HepG2 (cell line): ENCODE results near the gene LDLRAD3. TPM values are rescaled to one million over a fixed set of nuclear protein-coding genes. Genes with fewer than 3 reads are reported as not detected.

Experiments
- ATAC-seq: fragments of 200-7000 bp; cut with Tn5 transposase; 3 replicates; pipeline ENCODE4 v1.9.1; 2020; ENCODE audit warnings: mild to moderate bottlenecking, moderate library complexity
- BruUV-seq: library from RNA; stranded (reverse); fragments of 400-500 nt; replicated peaks from 2 replicates; lab custom pipeline; 2021; lab: Mats Ljungman, UMichigan
- CTCF ChIA-PET: fragments of 300-600 bp; formaldehyde crosslinking; extraction: SDS; loops from one replicate; lab custom pipeline; 2021; ENCODE audit warnings: low total read pairs, inconsistent platforms, low intra/inter-chr PET ratio; lab: Yijun Ruan, JAX
- POLR2A ChIA-PET: fragments of 350-600 bp; sonication (Branson Sonifier 250); formaldehyde crosslinking; loops from one replicate; lab custom pipeline; 2020; ENCODE audit warnings: antibody characterized with exemption, inconsistent platforms; lab: Yijun Ruan, JAX
- DNase-seq: peaks from one replicate; pipeline ENCODE4 v3.0.0-alpha.2; 2015; ENCODE audit warnings: low spot score
- FAIRE-seq: peaks from 3 replicates; lab custom pipeline; 2011; peaks lifted over from hg19 to GRCh38; lab: Jason Lieb, UNC
- H2AFZ ChIP-seq: one replicate; pipeline ENCODE4 v1.6.1; 2011; ENCODE audit warnings: low read length, inconsistent platforms
- H3K27ac ChIP-seq: fragments of 300-600 bp; 3 replicates; pipeline ENCODE4 v1.8.0; 2011; ENCODE audit warnings: mixed run types, mild to moderate bottlenecking, mixed read lengths, low read length, inconsistent platforms; ENCODE audit not compliant: insufficient read depth; ENCODE audit errors: extremely low read length
- H3K27me3 ChIP-seq, 2 experiments: fragments of 200-600 bp in 1 of 2; 2 replicates in 1 of 2; 3 replicates in 1 of 2; pipeline versions ENCODE4 v1.6.0 to v1.8.0; 2011; ENCODE audit warnings: low read length in 2 of 2, mild to moderate bottlenecking in 2 of 2, moderate library complexity in 2 of 2, inconsistent platforms in 1 of 2; ENCODE audit not compliant: insufficient read depth in 2 of 2, control insufficient read depth in 1 of 2
- H3K36me3 ChIP-seq, 2 experiments: fragments of 200-600 bp in 1 of 2; replicated peaks in 1 of 2; 2 replicates in 1 of 2; 3 replicates in 1 of 2; pipeline versions ENCODE4 v1.5.1 to v1.8.0; 2011; ENCODE audit warnings: low read length in 2 of 2, inconsistent platforms in 1 of 2; ENCODE audit not compliant: insufficient read depth in 2 of 2, control insufficient read depth in 1 of 2
- H3K4me1 ChIP-seq: 2 replicates; pipeline ENCODE4 v1.5.1; 2012; ENCODE audit warnings: low read length, inconsistent platforms; ENCODE audit not compliant: insufficient read depth
- H3K4me2 ChIP-seq: 2 replicates; pipeline ENCODE4 v1.6.0; 2011; ENCODE audit warnings: low read depth, low read length, inconsistent platforms
- H3K4me3 ChIP-seq, 3 experiments: fragments of 200-600 bp in 1 of 3; sonication (generic), shearing (Covaris generic) in 1 of 3; replicated peaks in 1 of 3; 2 replicates each; pipeline ENCODE4 v1.5.1; 2011 to 2016; ENCODE audit warnings: low read length in 3 of 3, inconsistent platforms in 2 of 3, low read depth in 2 of 3, mild to moderate bottlenecking in 2 of 3, control low read depth in 1 of 3, mixed read lengths in 1 of 3; ENCODE audit not compliant: insufficient read depth in 1 of 3
- H3K79me2 ChIP-seq: one replicate; pipeline ENCODE4 v1.6.1; 2011; ENCODE audit warnings: low read length, inconsistent platforms; ENCODE audit not compliant: insufficient read depth
- H3K9ac ChIP-seq: 2 replicates; pipeline ENCODE4 v1.6.0; 2011; ENCODE audit warnings: mild to moderate bottlenecking, low read depth, low read length, inconsistent platforms; ENCODE audit not compliant: insufficient read depth
- H3K9me3 ChIP-seq: 2 replicates; pipeline ENCODE4 v1.5.1; 2012; ENCODE audit warnings: mild to moderate bottlenecking, low read length
- H4K20me1 ChIP-seq: 2 replicates; pipeline ENCODE4 v1.6.0; 2011; ENCODE audit warnings: inconsistent platforms, mild to moderate bottlenecking, low read length, moderate library complexity; ENCODE audit not compliant: insufficient read depth
- CBFB ChIP-seq: sonication (generic); formaldehyde crosslinking; IDR thresholded peaks from 2 replicates; pipeline ENCODE4 v1.4.0; 2020; ENCODE audit warnings: missing genetic modification reagents
- EED ChIP-seq: sonication (generic); formaldehyde crosslinking; IDR thresholded peaks from 2 replicates; pipeline ENCODE4 v1.5.0; 2020; ENCODE audit warnings: mild to moderate bottlenecking, missing genetic modification reagents
- ESRRA ChIP-seq: sonication (generic); formaldehyde crosslinking; IDR thresholded peaks from 2 replicates; pipeline ENCODE4 v1.5.1; 2020; ENCODE audit warnings: mild to moderate bottlenecking, low read depth, missing genetic modification reagents
- GABPA ChIP-seq, 2 experiments: IDR thresholded peaks; 2 replicates each; pipeline ENCODE4 v1.6.1; 2011 to 2016; ENCODE audit warnings: low read depth in 2 of 2, low read length in 1 of 2, missing biosample characterization in 1 of 2, missing genetic modification characterization in 1 of 2
- NFIC ChIP-seq: IDR thresholded peaks from 2 replicates; pipeline ENCODE4 v1.6.1; 2012; ENCODE audit warnings: mild to moderate bottlenecking, low read length, inconsistent platforms
- PLRG1 ChIP-seq: fragments of 450-650 bp; conservative IDR thresholded peaks from 2 replicates; pipeline ENCODE4 v1.6.1; 2016
- SCMH1 ChIP-seq: sonication (generic); formaldehyde crosslinking; IDR thresholded peaks from 2 replicates; pipeline ENCODE4 v1.9.0; 2021; ENCODE audit warnings: missing genetic modification reagents, mild to moderate bottlenecking, borderline replicate concordance
- TSC22D2 ChIP-seq: sonication (generic); formaldehyde crosslinking; IDR thresholded peaks from 2 replicates; pipeline ENCODE4 v1.5.1; 2020; ENCODE audit warnings: missing genetic modification reagents, mild to moderate bottlenecking, borderline replicate concordance
- XRCC5 ChIP-seq: fragments of 200-400 bp; formaldehyde crosslinking; optimal IDR thresholded peaks from 2 replicates; pipeline ENCODE3; 2017; ENCODE audit warnings: mild to moderate bottlenecking, low read length
- ZNF430 ChIP-seq: sonication (generic); formaldehyde crosslinking; IDR thresholded peaks from 2 replicates; pipeline ENCODE4 v1.9.0; 2021; ENCODE audit warnings: mild to moderate bottlenecking, missing genetic modification reagents
- ZNF775 ChIP-seq: sonication (generic); formaldehyde crosslinking; IDR thresholded peaks from 2 replicates; pipeline ENCODE4 v1.4.0; 2020; ENCODE audit warnings: missing genetic modification reagents, mild to moderate bottlenecking, moderate library complexity, borderline replicate concordance
- WGBS: methylation state at CpG from one replicate; pipeline ENCODE4 v1.1.6; 2017; ENCODE audit warnings: low lambda C conversion rate; 5-methylcytosine and 5-hydroxymethylcytosine counted together
- in situ Hi-C: cut with HindIII; loops from 2 replicates; pipeline ENCODE4 v1.10.0; 2017; ENCODE audit warnings: low pct_unique_long_range_greater_than_20kb; ENCODE audit not compliant: extremely low pct_ligation_motif_present
- intact Hi-C: fragments of 100-400 bp; cut with micrococcal nuclease; formaldehyde crosslinking; loops from one replicate; pipeline ENCODE4 v1.10.0; 2022; ENCODE audit not compliant: unreplicated experiment
- polyA plus RNA-seq, 8 experiments: library from polyadenylated mRNA; depleted of rRNA in 3 of 8; stranded (reverse) in 7 of 8; unstranded in 1 of 8; fragments of >200 nt; fragmentation: Illumina TruSeq in 4 of 8; extraction: Trizol in 4 of 8; gene quantifications; 2 replicates each; pipeline versions ENCODE4 v1.2.1 to v1.2.3, GENCODE V29; 2011 to 2016; ENCODE audit warnings: low read depth in 4 of 8, missing spikeins in 1 of 8, mixed read lengths in 1 of 8; ENCODE audit not compliant: insufficient read depth in 1 of 8
- total RNA-seq, 5 experiments: library from RNA; depleted of rRNA; stranded (reverse); fragments of >200 nt; fragmentation: Illumina TruSeq; extraction: Trizol; gene quantifications; 2 replicates each; pipeline ENCODE4 v1.2.3, GENCODE V29; 2016; ENCODE audit warnings: low read depth in 1 of 5
- TF ChIP-seq, protein P1 (sequence below), 2 experiments: fragments of 450-650 bp in 1 of 2; sonication (generic) in 1 of 2; formaldehyde crosslinking in 1 of 2; IDR thresholded peaks; 2 replicates each; pipeline versions ENCODE4 v1.6.1 to v1.8.0; 2016 to 2022; ENCODE audit warnings: antibody characterized with exemption in 1 of 2, mild to moderate bottlenecking in 1 of 2, missing genetic modification reagents in 1 of 2
- TF ChIP-seq, protein P2 (sequence below): fragments of 450-650 bp; IDR thresholded peaks from 2 replicates; pipeline ENCODE4 v1.6.1; 2016

The LDLRAD3 gene
- total and polyA plus RNA-seq, 2 of the 13 experiments (the other 11 are each of a cell fraction or from before 2014, with no cell fraction given): 0.50 to 0.60 TPM

- no TSS peak for BruUV-seq
- no peak for FAIRE-seq
- H3K9ac ChIP-seq: no peak overlapping the region
- no peak overlapping the region for H3K4me3 ChIP-seq
- H3K27ac ChIP-seq: no peak overlapping the region
- intact Hi-C loops: no loop called here
- H3K36me3 ChIP-seq: no peaks in the 10 kb centered on the region
- no peak for DNase-seq
- ChIA-PET POLR2A (no interaction called here), CTCF (no interaction called here)
- H3K27me3 ChIP-seq: no peaks in the 10 kb centered on the region; a peak in 1 of 5 replicates
- no peak overlapping the region for H2AFZ ChIP-seq
- no peaks in the 10 kb centered on the region for H3K79me2 ChIP-seq
- H3K9me3 ChIP-seq: no peaks in the 10 kb centered on the region
- no peaks in the 10 kb centered on the region for H4K20me1 ChIP-seq
- in situ Hi-C loops: no loop called here
- no peak overlapping the region for H3K4me2 ChIP-seq
- no peaks in the 10 kb centered on the region for H3K4me1 ChIP-seq
- no peak for ATAC-seq
- 11% methylated on average over 9 of the region's 9 CpGs for WGBS
- no peak for TF ChIP-seq ZNF430 (CRISPR knock-in tag)
- no peak for TF ChIP-seq ZNF775 (CRISPR knock-in tag)
- TF ChIP-seq ESRRA (CRISPR knock-in tag): no peak
- TF ChIP-seq TSC22D2: no peak
- TF ChIP-seq PLRG1: no peak
- TF ChIP-seq SCMH1 (CRISPR knock-in tag): no peak
- TF ChIP-seq, protein P1, sequence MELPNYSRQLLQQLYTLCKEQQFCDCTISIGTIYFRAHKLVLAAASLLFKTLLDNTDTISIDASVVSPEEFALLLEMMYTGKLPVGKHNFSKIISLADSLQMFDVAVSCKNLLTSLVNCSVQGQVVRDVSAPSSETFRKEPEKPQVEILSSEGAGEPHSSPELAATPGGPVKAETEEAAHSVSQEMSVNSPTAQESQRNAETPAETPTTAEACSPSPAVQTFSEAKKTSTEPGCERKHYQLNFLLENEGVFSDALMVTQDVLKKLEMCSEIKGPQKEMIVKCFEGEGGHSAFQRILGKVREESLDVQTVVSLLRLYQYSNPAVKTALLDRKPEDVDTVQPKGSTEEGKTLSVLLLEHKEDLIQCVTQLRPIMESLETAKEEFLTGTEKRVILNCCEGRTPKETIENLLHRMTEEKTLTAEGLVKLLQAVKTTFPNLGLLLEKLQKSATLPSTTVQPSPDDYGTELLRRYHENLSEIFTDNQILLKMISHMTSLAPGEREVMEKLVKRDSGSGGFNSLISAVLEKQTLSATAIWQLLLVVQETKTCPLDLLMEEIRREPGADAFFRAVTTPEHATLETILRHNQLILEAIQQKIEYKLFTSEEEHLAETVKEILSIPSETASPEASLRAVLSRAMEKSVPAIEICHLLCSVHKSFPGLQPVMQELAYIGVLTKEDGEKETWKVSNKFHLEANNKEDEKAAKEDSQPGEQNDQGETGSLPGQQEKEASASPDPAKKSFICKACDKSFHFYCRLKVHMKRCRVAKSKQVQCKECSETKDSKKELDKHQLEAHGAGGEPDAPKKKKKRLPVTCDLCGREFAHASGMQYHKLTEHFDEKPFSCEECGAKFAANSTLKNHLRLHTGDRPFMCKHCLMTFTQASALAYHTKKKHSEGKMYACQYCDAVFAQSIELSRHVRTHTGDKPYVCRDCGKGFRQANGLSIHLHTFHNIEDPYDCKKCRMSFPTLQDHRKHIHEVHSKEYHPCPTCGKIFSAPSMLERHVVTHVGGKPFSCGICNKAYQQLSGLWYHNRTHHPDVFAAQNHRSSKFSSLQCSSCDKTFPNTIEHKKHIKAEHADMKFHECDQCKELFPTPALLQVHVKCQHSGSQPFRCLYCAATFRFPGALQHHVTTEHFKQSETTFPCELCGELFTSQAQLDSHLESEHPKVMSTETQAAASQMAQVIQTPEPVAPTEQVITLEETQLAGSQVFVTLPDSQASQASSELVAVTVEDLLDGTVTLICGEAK (IDR thresholded peaks at IDR 0.05): no peak
- TF ChIP-seq, protein P1 (CRISPR knock-in tag; IDR thresholded peaks at IDR 0.05): no peak
- TF ChIP-seq XRCC5: no peak
- no peak for TF ChIP-seq CBFB
- no peak for TF ChIP-seq NFIC
- TF ChIP-seq, protein P2, sequence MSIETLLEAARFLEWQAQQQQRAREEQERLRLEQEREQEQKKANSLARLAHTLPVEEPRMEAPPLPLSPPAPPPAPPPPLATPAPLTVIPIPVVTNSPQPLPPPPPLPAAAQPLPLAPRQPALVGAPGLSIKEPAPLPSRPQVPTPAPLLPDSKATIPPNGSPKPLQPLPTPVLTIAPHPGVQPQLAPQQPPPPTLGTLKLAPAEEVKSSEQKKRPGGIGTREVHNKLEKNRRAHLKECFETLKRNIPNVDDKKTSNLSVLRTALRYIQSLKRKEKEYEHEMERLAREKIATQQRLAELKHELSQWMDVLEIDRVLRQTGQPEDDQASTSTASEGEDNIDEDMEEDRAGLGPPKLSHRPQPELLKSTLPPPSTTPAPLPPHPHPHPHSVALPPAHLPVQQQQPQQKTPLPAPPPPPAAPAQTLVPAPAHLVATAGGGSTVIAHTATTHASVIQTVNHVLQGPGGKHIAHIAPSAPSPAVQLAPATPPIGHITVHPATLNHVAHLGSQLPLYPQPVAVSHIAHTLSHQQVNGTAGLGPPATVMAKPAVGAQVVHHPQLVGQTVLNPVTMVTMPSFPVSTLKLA: no peak
- TF ChIP-seq GABPA (IDR thresholded peaks at IDR 0.05; ENCODE audit: low read depth, low read length): no peak
- TF ChIP-seq GABPA (CRISPR knock-in tag; IDR thresholded peaks at IDR 0.05; ENCODE audit: low read depth): no peak
- TF ChIP-seq EED (CRISPR knock-in tag): no peak
These were observed 113.6 kb downstream of the LDLRAD3 start for GRCh38 chr11:36057379-36058042.
